Middle frontal gyrus (tissue), 1 donor: ENCODE results near the gene ZNF497.
"Not testable (repeated sequence)": the region's sequence is repeated elsewhere in the genome, so short reads cannot be mapped to it uniquely, and the experiment has no call there.

Source experiments
- DNase-seq: peaks from one replicate; pipeline ENCODE4 v3.0.0-alpha.2; 2015; ENCODE audit warnings: low spot score; ENCODE audit errors: extremely low spot score

ZNF497 gene

GRCh38 chr19:58362272-58362994 is at the start of gene ZNF497:
Gene ZNF497 (minus strand): TSS chr19:58362751. CDS start chr19:58357635, 5,116 bp downstream.
- peak; percentile 95 for DNase-seq

GRCh38 chr19:58409010-58409790 is 46.6 kb upstream of the ZNF497 start:
- DNase-seq = no peak

GRCh38 chr19:58408152-58409009 is 45.8 kb upstream of the ZNF497 start, which contains the start of gene ZNF584:
Gene ZNF584 (plus strand): TSS chr19:58408649. CDS start chr19:58409148, 499 bp downstream.
- DNase-seq = peak; percentile 95

GRCh38 chr19:58407658-58408151 is 45.2 kb upstream of the ZNF497 start:
- no peak for DNase-seq

- no peak for DNase-seq
These were observed 44.5 kb upstream of the ZNF497 start for GRCh38 chr19:58406818-58407657.

- DNase-seq = not testable (repeated sequence)
These were observed 41.4 kb upstream of the ZNF497 start for GRCh38 chr19:58403920-58404478.

- DNase-seq = no peak
These were observed 39.4 kb upstream of the ZNF497 start for GRCh38 chr19:58401840-58402421.

- peak; percentile 97 for DNase-seq
These were observed 38.6 kb upstream of the ZNF497 start for GRCh38 chr19:58400916-58401839.

- no peak for DNase-seq
These were observed 37.9 kb upstream of the ZNF497 start for GRCh38 chr19:58400316-58400915.

- DNase-seq = no peak
These were observed 37.4 kb upstream of the ZNF497 start for GRCh38 chr19:58399903-58400302.

GRCh38 chr19:58398545-58398944 is 36.0 kb upstream of the ZNF497 start:
- no peak for DNase-seq

- no peak for DNase-seq
These were observed 35.5 kb upstream of the ZNF497 start for GRCh38 chr19:58398087-58398486.

GRCh38 chr19:58397533-58398037 is 35.0 kb upstream of the ZNF497 start:
- DNase-seq = no peak

- no peak for DNase-seq
These were observed 34.4 kb upstream of the ZNF497 start for GRCh38 chr19:58396691-58397532.

- DNase-seq = no peak
These were observed 33.6 kb upstream of the ZNF497 start for GRCh38 chr19:58395979-58396627.

GRCh38 chr19:58395220-58395978 is 32.8 kb upstream of the ZNF497 start, which contains the start of gene RNF225:
Gene RNF225 (plus strand): TSS chr19:58395656. CDS start chr19:58396090, 434 bp downstream.
- no peak for DNase-seq
